ENCODE measurements around the gene PRR14. TPM values are rescaled to one million over a fixed set of nuclear protein-coding genes. Genes with fewer than 3 reads are reported as not detected.

The PRR14 gene
- total RNA-seq, 1 donor from 2014 or later = 45.3 TPM

GRCh38 chr16:30620169-30620568, 30.6 kb upstream of the PRR14 start:
- Mint-ChIP-seq H3K27ac (ENCODE audit: unreplicated experiment) (no peak overlapping the region), H3K36me3 (ENCODE audit: low read depth, unreplicated experiment) (no peaks in the 10 kb centered on the region), H3K4me3 (ENCODE audit: unreplicated experiment) (no peak overlapping the region), H3K27me3 (ENCODE audit: unreplicated experiment) (no peaks in the 10 kb centered on the region), H3K9me3 (ENCODE audit: unreplicated experiment) (no peaks in the 10 kb centered on the region), H3K4me1 (ENCODE audit: unreplicated experiment) (peaks cover 5% of the 10 kb centered on the region)
- TF ChIP-seq, protein P1, sequence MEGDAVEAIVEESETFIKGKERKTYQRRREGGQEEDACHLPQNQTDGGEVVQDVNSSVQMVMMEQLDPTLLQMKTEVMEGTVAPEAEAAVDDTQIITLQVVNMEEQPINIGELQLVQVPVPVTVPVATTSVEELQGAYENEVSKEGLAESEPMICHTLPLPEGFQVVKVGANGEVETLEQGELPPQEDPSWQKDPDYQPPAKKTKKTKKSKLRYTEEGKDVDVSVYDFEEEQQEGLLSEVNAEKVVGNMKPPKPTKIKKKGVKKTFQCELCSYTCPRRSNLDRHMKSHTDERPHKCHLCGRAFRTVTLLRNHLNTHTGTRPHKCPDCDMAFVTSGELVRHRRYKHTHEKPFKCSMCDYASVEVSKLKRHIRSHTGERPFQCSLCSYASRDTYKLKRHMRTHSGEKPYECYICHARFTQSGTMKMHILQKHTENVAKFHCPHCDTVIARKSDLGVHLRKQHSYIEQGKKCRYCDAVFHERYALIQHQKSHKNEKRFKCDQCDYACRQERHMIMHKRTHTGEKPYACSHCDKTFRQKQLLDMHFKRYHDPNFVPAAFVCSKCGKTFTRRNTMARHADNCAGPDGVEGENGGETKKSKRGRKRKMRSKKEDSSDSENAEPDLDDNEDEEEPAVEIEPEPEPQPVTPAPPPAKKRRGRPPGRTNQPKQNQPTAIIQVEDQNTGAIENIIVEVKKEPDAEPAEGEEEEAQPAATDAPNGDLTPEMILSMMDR (IDR thresholded peaks at IDR 0.05; ENCODE audit: unreplicated experiment) = no peak
- no peak for DNase-seq (ENCODE audit: low spot score)

GRCh38 chr16:30621765-30622164, 29.0 kb upstream of the PRR14 start:
- no peaks in the 10 kb centered on the region for H3K36me3 Mint-ChIP-seq (ENCODE audit: low read depth, unreplicated experiment)
- H3K27me3 Mint-ChIP-seq (ENCODE audit: unreplicated experiment) = no peaks in the 10 kb centered on the region
- no peak for DNase-seq (ENCODE audit: low spot score)

GRCh38 chr16:30622455-30623032, 28.2 kb upstream of the PRR14 start:
- no peaks in the 10 kb centered on the region for H3K36me3 Mint-ChIP-seq (ENCODE audit: low read depth, unreplicated experiment)
- H3K9me3 Mint-ChIP-seq (ENCODE audit: unreplicated experiment) = no peaks in the 10 kb centered on the region
- H3K27me3 Mint-ChIP-seq (ENCODE audit: unreplicated experiment) = no peaks in the 10 kb centered on the region
- peaks cover 4% of the 10 kb centered on the region for H3K4me1 Mint-ChIP-seq (ENCODE audit: unreplicated experiment)
- no peak overlapping the region for H3K27ac Mint-ChIP-seq (ENCODE audit: unreplicated experiment)
- DNase-seq (ENCODE audit: low spot score) = no peak
- H3K4me3 Mint-ChIP-seq (ENCODE audit: unreplicated experiment) = no peak overlapping the region
- TF ChIP-seq, protein P1 (IDR thresholded peaks at IDR 0.05; ENCODE audit: unreplicated experiment) = no peak

More at GRCh38 chr16:30621765-30622164, 29.0 kb upstream of the PRR14 start:
- H3K4me1 Mint-ChIP-seq (ENCODE audit: unreplicated experiment) = peaks cover 5% of the 10 kb centered on the region
- no peak overlapping the region for H3K27ac Mint-ChIP-seq (ENCODE audit: unreplicated experiment)
- TF ChIP-seq, protein P1 (IDR thresholded peaks at IDR 0.05; ENCODE audit: unreplicated experiment) = no peak
- H3K9me3 Mint-ChIP-seq (ENCODE audit: unreplicated experiment) = no peaks in the 10 kb centered on the region
- H3K4me3 Mint-ChIP-seq (ENCODE audit: unreplicated experiment) = no peak overlapping the region

DNA sequence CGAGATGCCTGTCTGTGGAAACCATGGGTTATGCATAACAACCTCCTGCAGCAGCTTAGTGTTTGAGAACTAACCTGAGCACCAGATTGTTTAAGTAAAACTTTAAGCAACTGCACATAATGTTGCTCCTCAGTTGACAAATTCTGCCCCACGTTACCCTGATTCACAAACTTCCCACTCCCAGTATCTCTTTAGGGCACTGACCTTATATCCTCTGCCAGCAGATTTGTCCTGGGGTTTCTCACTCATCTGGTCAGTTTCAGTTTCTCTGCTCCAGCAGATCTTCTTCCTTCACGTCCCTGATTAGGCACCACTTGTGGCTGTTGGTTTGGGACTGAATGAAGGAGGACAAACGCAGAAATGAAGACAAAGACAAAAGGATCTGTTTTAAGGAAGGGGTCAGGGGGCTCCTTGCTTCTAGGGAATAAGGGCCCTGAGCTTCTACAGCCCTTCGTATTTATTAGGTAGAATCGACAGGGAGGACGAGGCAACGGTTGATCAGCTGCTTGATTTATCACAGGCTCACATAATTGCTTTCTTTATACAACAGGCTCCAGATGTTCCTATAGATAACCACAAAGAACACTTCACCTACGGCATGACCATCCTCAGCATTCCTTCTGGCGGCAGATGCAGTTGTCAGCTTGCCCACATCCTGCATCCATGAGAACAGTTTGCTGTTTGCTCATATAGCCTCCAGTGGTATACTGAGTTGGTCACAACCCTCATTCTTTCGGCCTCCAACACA, 27.1 kb upstream of the PRR14 start:
- Mint-ChIP-seq H3K36me3 (ENCODE audit: low read depth, unreplicated experiment) (no peaks in the 10 kb centered on the region), H3K4me1 (ENCODE audit: unreplicated experiment) (no peaks in the 10 kb centered on the region), H3K27me3 (ENCODE audit: unreplicated experiment) (no peaks in the 10 kb centered on the region), H3K4me3 (ENCODE audit: unreplicated experiment) (no peak overlapping the region), H3K9me3 (ENCODE audit: unreplicated experiment) (no peaks in the 10 kb centered on the region), H3K27ac (ENCODE audit: unreplicated experiment) (no peak overlapping the region)
- no peak for DNase-seq (ENCODE audit: low spot score)
- TF ChIP-seq, protein P1 (IDR thresholded peaks at IDR 0.05; ENCODE audit: unreplicated experiment) = no peak

GRCh38 chr16:30626236-30626635, 24.5 kb upstream of the PRR14 start:
- Mint-ChIP-seq H3K27me3 (ENCODE audit: unreplicated experiment) (no peaks in the 10 kb centered on the region), H3K27ac (ENCODE audit: unreplicated experiment) (no peak overlapping the region), H3K4me3 (ENCODE audit: unreplicated experiment) (no peak overlapping the region), H3K4me1 (ENCODE audit: unreplicated experiment) (no peaks in the 10 kb centered on the region), H3K9me3 (ENCODE audit: unreplicated experiment) (no peaks in the 10 kb centered on the region), H3K36me3 (ENCODE audit: low read depth, unreplicated experiment) (no peaks in the 10 kb centered on the region)
- no peak for DNase-seq (ENCODE audit: low spot score)
- TF ChIP-seq, protein P1 (IDR thresholded peaks at IDR 0.05; ENCODE audit: unreplicated experiment) = no peak
